ENCODE data around the gene KCNMB1. TPM values are rescaled to one million over a fixed set of nuclear protein-coding genes. Genes with fewer than 3 reads are reported as not detected.

Gene KCNMB1
- total RNA-seq, 1 donor from 2014 or later = 1.1 TPM

DNA sequence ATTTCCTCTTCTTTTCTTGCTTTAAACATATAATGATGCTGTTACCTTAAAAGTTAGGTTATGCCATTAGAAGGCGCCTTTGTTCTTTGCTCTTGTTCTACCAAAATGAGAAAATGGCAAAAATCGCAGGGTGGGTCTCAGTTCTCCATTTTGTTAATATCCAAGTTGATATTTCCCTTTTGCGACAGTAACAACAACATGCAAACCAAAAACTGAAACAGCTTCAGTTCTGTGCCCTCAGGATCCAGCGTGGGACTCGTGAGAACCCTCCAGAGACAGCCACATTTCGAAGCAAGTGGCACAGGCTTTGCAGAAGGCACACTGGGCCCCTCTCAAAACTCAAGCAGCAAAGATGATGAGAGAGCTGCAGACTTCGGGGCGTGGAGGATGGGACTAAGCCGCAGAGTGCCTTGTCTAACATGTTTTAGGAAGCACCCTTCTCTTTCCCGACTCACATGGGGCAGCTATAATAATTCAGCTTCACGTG is 58.6 kb downstream of the KCNMB1 start:
- Mint-ChIP-seq H3K27ac (ENCODE audit: unreplicated experiment) (no peak overlapping the region), H3K9me3 (ENCODE audit: unreplicated experiment) (no peaks in the 10 kb centered on the region), H3K36me3 (ENCODE audit: low read depth, unreplicated experiment) (no peaks in the 10 kb centered on the region), H3K4me3 (ENCODE audit: unreplicated experiment) (no peak overlapping the region), H3K4me1 (ENCODE audit: unreplicated experiment) (peaks cover 23% of the 10 kb centered on the region), H3K27me3 (ENCODE audit: unreplicated experiment) (no peaks in the 10 kb centered on the region)
- no peak for DNase-seq (ENCODE audit: low spot score)
- no peak for TF ChIP-seq CTCF (IDR thresholded peaks at IDR 0.05; ENCODE audit: unreplicated experiment)

GRCh38 chr5:170329524-170329923 is 59.6 kb downstream of the KCNMB1 start:
- Mint-ChIP-seq H3K4me1 (ENCODE audit: unreplicated experiment) (peaks cover 21% of the 10 kb centered on the region), H3K36me3 (ENCODE audit: low read depth, unreplicated experiment) (no peaks in the 10 kb centered on the region), H3K4me3 (ENCODE audit: unreplicated experiment) (no peak overlapping the region), H3K27me3 (ENCODE audit: unreplicated experiment) (no peaks in the 10 kb centered on the region), H3K27ac (ENCODE audit: unreplicated experiment) (no peak overlapping the region), H3K9me3 (ENCODE audit: unreplicated experiment) (no peaks in the 10 kb centered on the region)
- TF ChIP-seq CTCF (IDR thresholded peaks at IDR 0.05; ENCODE audit: unreplicated experiment) = no peak
- no peak for DNase-seq (ENCODE audit: low spot score)

GRCh38 chr5:170327829-170328228 is 61.3 kb downstream of the KCNMB1 start:
- peaks cover 13% of the 10 kb centered on the region for H3K4me1 Mint-ChIP-seq (ENCODE audit: unreplicated experiment)
- H3K9me3 Mint-ChIP-seq (ENCODE audit: unreplicated experiment) = no peaks in the 10 kb centered on the region
- DNase-seq (ENCODE audit: low spot score) = no peak
- no peaks in the 10 kb centered on the region for H3K27me3 Mint-ChIP-seq (ENCODE audit: unreplicated experiment)
- no peak for TF ChIP-seq CTCF (IDR thresholded peaks at IDR 0.05; ENCODE audit: unreplicated experiment)
- H3K36me3 Mint-ChIP-seq (ENCODE audit: low read depth, unreplicated experiment) = no peaks in the 10 kb centered on the region
- no peak overlapping the region for H3K4me3 Mint-ChIP-seq (ENCODE audit: unreplicated experiment)
- no peak overlapping the region for H3K27ac Mint-ChIP-seq (ENCODE audit: unreplicated experiment)

DNA sequence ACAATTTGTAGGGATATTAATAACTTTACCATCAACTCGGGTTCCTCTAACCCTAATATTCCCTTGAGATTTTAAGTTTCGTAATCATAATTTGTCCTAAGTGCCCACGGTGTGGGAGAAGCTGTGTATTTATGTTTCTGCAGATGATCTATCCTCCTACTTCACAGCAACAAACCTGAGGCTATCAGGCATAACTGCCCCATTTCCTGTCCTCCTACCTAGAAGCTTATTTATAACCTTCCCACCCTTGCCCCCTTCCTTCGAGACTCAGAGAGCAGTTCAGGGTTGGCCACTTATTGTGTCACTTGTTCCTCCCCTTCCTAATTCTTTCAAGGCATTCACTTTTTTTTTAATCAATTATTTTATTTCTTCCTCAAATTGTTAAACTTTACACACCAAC is 62.0 kb downstream of the KCNMB1 start:
- no peak for TF ChIP-seq CTCF (IDR thresholded peaks at IDR 0.05; ENCODE audit: unreplicated experiment)
- H3K9me3 Mint-ChIP-seq (ENCODE audit: unreplicated experiment) = no peaks in the 10 kb centered on the region
- no peak overlapping the region for H3K27ac Mint-ChIP-seq (ENCODE audit: unreplicated experiment)
- no peaks in the 10 kb centered on the region for H3K36me3 Mint-ChIP-seq (ENCODE audit: low read depth, unreplicated experiment)
- DNase-seq (ENCODE audit: low spot score) = no peak
- H3K4me3 Mint-ChIP-seq (ENCODE audit: unreplicated experiment) = no peak overlapping the region
- no peaks in the 10 kb centered on the region for H3K27me3 Mint-ChIP-seq (ENCODE audit: unreplicated experiment)
- peaks cover 13% of the 10 kb centered on the region for H3K4me1 Mint-ChIP-seq (ENCODE audit: unreplicated experiment)

Other genes with a start within 250 kb of the KCNMB1 start
- gene C5orf58, start 156.4 kb downstream of the KCNMB1 start, total RNA-seq (ENCODE audit: unreplicated experiment) = 0.28 TPM
- gene LCP2, start 91.6 kb downstream of the KCNMB1 start, total RNA-seq (ENCODE audit: unreplicated experiment) = 13.8 TPM
- 6.1 TPM for gene KCNIP1, start 114.7 kb upstream of the KCNMB1 start, total RNA-seq (ENCODE audit: unreplicated experiment)

All from endothelial cell (in vitro differentiated cells).